Lower lobe of right lung (tissue), 2 donors: ENCODE data around the gene TNKS2. TPM values are rescaled to one million over a fixed set of nuclear protein-coding genes. Genes with fewer than 3 reads are reported as not detected.

Source experiments
- ATAC-seq, 2 donors: fragments of 200-7000 bp; cut with Tn5 transposase; one replicate each; pipeline ENCODE4 v1.9.1; 2020 to 2022; ENCODE audit warnings: mild to moderate bottlenecking in 2 of 2, moderate library complexity in 2 of 2
- DNase-seq: peaks from one replicate; pipeline ENCODE4 v3.0.0-alpha.2; 2020
- H3K27ac ChIP-seq: fragments of 200-600 bp; one replicate; pipeline ENCODE4 v1.8.0; 2022
- H3K27me3 ChIP-seq: fragments of 200-600 bp; one replicate; pipeline ENCODE4 v1.8.0; 2022; ENCODE audit warnings: low read depth
- H3K36me3 ChIP-seq: fragments of 200-600 bp; one replicate; pipeline ENCODE4 v1.8.0; 2022; ENCODE audit warnings: mild to moderate bottlenecking
- H3K4me1 ChIP-seq: fragments of 200-600 bp; one replicate; pipeline ENCODE4 v1.8.0; 2022
- H3K4me3 ChIP-seq: fragments of 200-600 bp; one replicate; pipeline ENCODE4 v1.8.0; 2022; ENCODE audit warnings: mild to moderate bottlenecking
- H3K9me3 ChIP-seq: fragments of 200-600 bp; one replicate; pipeline ENCODE4 v1.8.0; 2022
- intact Hi-C: fragments of 100-400 bp; cut with DNase I; formaldehyde crosslinking; loops from one replicate; pipeline ENCODE4 v1.11.0; 2022
- total RNA-seq: library from RNA; stranded (reverse); fragmentation: NEBNext Ultra II Directional; extraction: Animal tissue kit (Norgen Biotek cat#: 25700); gene quantifications from one replicate; pipeline ENCODE4 v1.2.1, GENCODE V29; 2021
- TF ChIP-seq, protein P1 (sequence below): fragments of 200-600 bp; IDR thresholded peaks from one replicate; pipeline ENCODE4 v1.8.0; 2022; ENCODE audit warnings: antibody characterized with exemption, mild to moderate bottlenecking
- donor health status: DM: no; HTN: yes; CAD: no; lungs with severe emphysema.

The TNKS2 gene
- total RNA-seq, 1 donor from 2014 or later: 42.8 TPM

DNA sequence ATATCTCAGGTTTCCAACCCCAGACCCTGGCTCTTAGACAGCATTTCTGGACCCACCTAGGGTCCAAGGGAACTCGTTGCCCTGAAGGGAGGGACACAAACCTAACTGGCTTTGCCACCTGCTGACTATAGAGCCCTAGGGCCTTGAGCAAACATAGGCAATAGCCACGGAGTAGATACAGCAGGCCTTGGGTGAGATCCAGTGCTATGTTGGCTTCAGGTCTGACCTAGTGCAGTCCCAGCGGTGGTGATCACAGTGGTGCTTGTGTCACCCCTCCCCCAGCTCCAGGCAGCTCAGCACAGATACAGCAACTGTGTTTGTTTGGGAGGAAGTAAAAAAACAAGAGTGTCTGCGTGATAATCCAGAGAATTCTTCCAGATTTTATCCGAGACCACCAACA is 9.7 kb upstream of the TNKS2 start:
- Histone ChIP-seq H3K27me3 (no peaks in the 10 kb centered on the region), H3K9me3 (no peaks in the 10 kb centered on the region), H3K4me1 (no peaks in the 10 kb centered on the region), H3K27ac (no peak overlapping the region), H3K4me3 (no peak overlapping the region), H3K36me3 (no peaks in the 10 kb centered on the region)
- TF ChIP-seq, protein P1, sequence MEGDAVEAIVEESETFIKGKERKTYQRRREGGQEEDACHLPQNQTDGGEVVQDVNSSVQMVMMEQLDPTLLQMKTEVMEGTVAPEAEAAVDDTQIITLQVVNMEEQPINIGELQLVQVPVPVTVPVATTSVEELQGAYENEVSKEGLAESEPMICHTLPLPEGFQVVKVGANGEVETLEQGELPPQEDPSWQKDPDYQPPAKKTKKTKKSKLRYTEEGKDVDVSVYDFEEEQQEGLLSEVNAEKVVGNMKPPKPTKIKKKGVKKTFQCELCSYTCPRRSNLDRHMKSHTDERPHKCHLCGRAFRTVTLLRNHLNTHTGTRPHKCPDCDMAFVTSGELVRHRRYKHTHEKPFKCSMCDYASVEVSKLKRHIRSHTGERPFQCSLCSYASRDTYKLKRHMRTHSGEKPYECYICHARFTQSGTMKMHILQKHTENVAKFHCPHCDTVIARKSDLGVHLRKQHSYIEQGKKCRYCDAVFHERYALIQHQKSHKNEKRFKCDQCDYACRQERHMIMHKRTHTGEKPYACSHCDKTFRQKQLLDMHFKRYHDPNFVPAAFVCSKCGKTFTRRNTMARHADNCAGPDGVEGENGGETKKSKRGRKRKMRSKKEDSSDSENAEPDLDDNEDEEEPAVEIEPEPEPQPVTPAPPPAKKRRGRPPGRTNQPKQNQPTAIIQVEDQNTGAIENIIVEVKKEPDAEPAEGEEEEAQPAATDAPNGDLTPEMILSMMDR: no peak
- intact Hi-C loops: no loop called here
- ATAC-seq: no peak
- DNase-seq: no peak

DNA sequence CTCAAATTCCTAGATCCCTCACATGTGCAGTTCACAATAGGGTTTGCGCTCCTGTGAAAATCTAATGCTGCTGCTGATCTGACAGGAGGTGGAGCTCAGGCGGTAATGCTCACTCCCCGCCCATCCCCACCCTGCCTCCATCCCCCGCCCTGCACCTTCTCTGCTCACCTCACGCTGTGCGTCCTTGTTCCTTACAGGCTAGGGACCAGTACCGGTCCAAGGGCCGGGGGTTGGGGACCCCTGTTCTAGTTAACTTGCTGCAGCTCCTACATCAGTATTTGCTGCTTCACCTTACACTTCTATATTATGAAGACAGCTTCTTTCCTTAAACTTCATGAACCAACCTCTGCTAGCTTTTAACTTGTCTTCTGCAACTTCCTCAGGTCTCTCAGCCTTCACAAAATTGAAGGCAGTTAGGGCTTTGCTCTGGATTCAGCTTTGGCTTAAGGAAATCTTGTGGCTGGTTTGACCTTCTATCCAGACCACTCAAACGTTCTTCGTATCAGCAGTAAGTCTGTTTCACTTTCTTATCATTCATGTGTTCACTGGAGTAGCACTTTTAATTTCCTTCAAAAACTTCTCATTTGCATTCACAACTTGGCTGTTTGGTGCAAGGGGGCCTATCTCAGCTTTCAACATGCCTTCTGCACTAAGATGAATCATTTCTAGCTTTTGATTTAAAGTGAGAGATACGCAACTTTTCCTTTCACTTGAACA is 1.7 kb upstream of the TNKS2 start:
- H3K4me1 ChIP-seq: peaks cover 38% of the 10 kb centered on the region
- TF ChIP-seq, protein P1: no peak
- peak overlapping the region; percentile 95 for H3K4me3 ChIP-seq
- DNase-seq (peak; percentile 55), ATAC-seq (peak; percentile 50 to 51)
- no peaks in the 10 kb centered on the region for H3K27me3 ChIP-seq
- H3K27ac ChIP-seq: peak overlapping the region; percentile 97
- intact Hi-C loops: no loop called here
- H3K36me3 ChIP-seq: peaks cover 2% of the 10 kb centered on the region
- H3K9me3 ChIP-seq: no peaks in the 10 kb centered on the region

DNA sequence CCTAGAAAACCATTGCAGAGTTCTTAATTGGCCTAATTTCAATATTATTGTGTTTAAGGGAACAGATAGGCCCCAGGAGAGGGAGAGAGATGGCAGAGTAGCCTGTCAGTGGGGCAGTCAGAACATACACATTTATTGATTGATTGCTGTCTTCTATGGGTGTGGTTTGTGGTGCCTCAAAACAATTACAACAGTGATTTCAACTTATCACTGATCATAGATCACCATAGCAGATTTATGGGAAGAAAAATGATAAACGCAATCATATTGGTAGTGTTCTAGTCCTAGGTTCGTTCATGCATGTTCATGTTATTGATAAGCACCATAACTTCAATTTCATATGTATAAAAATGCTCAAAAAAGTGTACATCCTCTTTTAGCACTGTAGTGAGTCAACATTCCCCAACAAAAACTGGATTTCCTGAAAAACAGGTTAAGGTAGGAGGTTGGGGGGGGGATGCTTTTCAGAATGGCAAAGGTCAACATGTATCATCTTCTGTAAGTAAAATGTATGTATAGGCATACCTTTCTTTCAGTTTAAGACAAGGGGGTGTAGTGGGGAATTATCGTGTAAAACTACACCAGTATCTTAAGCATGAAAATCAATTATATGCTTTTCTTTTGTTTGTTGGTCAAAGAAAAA is 1.1 kb upstream of the TNKS2 start:
- intact Hi-C loops: no loop called here
- Histone ChIP-seq H3K4me3 (peak overlapping the region; percentile 95), H3K36me3 (peaks cover 6% of the 10 kb centered on the region), H3K27ac (peak overlapping the region; percentile 97), H3K27me3 (no peaks in the 10 kb centered on the region), H3K9me3 (no peaks in the 10 kb centered on the region), H3K4me1 (peaks cover 44% of the 10 kb centered on the region)
- DNase-seq (no peak), ATAC-seq (no peak)
- TF ChIP-seq, protein P1: no peak

DNA sequence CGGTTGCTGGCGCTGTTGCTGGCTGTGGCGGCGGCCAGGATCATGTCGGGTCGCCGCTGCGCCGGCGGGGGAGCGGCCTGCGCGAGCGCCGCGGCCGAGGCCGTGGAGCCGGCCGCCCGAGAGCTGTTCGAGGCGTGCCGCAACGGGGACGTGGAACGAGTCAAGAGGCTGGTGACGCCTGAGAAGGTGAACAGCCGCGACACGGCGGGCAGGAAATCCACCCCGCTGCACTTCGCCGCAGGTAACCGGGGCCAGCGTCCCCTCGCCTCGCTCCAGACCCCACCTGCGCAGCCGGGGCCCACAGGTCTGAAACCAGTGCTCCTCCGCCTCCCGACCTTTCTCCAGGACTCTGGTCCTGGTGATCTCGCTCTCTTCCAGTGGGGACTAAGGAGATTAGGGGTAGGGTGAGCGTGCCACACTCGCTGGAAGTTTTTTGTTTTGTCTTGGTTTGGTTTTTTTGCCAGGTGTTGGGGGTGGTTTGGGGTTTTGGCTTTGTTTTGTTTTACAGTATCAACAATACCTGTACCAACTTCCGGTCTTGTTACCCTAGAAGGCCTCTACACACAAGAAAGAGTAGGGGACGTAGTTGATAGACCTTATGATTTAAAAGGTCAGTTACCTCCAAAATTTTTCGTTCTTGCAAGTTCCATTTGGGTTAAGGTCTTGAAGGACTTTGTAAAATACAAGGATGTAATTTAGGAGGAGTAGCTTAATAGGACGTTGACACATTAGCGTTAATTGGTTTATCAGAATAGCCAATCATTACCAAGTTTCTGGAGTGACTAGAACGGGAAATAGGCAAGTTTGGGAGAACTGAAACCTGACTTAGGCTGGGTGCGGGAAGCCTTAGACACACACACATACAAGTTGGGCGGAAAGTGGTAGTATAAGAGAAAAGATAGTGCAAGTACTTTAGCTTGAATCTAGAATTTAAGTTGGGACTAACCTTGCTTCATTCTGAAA is 704 bp downstream of the TNKS2 start:
- peaks cover 52% of the 10 kb centered on the region for H3K4me1 ChIP-seq
- intact Hi-C loops: no loop called here

DNA sequence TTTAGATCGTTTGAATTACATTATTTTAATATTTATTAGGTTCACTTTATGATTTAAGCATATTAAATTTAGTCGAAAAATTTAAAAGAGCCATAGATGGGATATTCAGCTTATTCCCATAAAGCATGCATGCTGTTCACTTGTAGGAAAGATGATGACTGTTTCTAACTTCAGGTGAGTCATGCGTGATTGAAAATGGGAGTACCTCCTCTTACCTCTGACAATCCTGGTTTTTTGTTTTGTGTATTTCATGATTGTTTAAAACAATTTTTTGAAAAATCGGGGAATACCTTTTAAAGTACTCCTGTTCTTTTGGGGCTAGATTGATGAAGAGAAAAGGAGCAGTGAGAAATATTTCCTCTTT is 1.4 kb downstream of the TNKS2 start:
- TF ChIP-seq, protein P1: no peak
- H3K9me3 ChIP-seq: no peaks in the 10 kb centered on the region
- no peaks in the 10 kb centered on the region for H3K27me3 ChIP-seq
- ATAC-seq (no peak), DNase-seq (no peak)
- H3K27ac ChIP-seq: peak overlapping the region; percentile 97
- H3K4me1 ChIP-seq: peaks cover 59% of the 10 kb centered on the region
- H3K4me3 ChIP-seq: peak overlapping the region; percentile 95
- H3K36me3 ChIP-seq: peaks cover 9% of the 10 kb centered on the region
- intact Hi-C loops: no loop called here

More for the DNA sequence above, 704 bp downstream of the TNKS2 start:
- Histone ChIP-seq H3K36me3 (peaks cover 6% of the 10 kb centered on the region), H3K27me3 (no peaks in the 10 kb centered on the region), H3K9me3 (no peaks in the 10 kb centered on the region), H3K4me3 (peak overlapping the region; percentile 95), H3K27ac (peak overlapping the region; percentile 97)
- TF ChIP-seq, protein P1: no peak
- DNase-seq (peak; percentile 68), ATAC-seq (peak; percentile 67)
